ENCODE data around the gene NAALADL2. TPM values are rescaled to one million over a fixed set of nuclear protein-coding genes. Genes with fewer than 3 reads are reported as not detected.

NAALADL2 gene
- total and polyA plus RNA-seq, 2 of the 4 experiments (the other 2 are of a cell fraction): 3.8 to 19.2 TPM

- WGBS, 2 experiments (ENCODE audit: extremely low coverage in 2 of 2, insufficient read length in 1 of 2): no CpG with 5 or more reads among the region's 1 CpG
Measured at GRCh38 chr3:175255698-175256097, 396.6 kb downstream of the NAALADL2 start.

More at GRCh38 chr3:175255698-175256097, 396.6 kb downstream of the NAALADL2 start:
- H3K36me3 ChIP-seq (ENCODE audit: control insufficient read depth, insufficient read depth, low read length): no peaks in the 10 kb centered on the region
- H3K4ac ChIP-seq (ENCODE audit: low read depth, low read length): no peak overlapping the region
- ATAC-seq (ENCODE audit: low read depth) (no peak; the same call in 1 of the 2 replicates), DNase-seq (peak; percentile 92)
- H2BK20ac ChIP-seq (ENCODE audit: low read depth, low read length): no peak overlapping the region
- no peak overlapping the region for H4K5ac ChIP-seq (ENCODE audit: low read depth, low read length)
- no peak overlapping the region for H3K4me3 ChIP-seq (ENCODE audit: insufficient read depth, low read depth, low read length)
- no peak overlapping the region for H3K4me2 ChIP-seq (ENCODE audit: low read depth, low read length)
- TF ChIP-seq MAFK (IDR thresholded peaks at IDR 0.05; ENCODE audit: low read depth, low read length): no peak
- no peak for TF ChIP-seq MAZ (IDR thresholded peaks at IDR 0.05; ENCODE audit: borderline replicate concordance, low read depth, low read length)
- TF ChIP-seq CEBPB (IDR thresholded peaks at IDR 0.05; ENCODE audit: low read depth, low read length): peak; percentile 98
- peak; percentile 57 for TF ChIP-seq RCOR1 (IDR thresholded peaks at IDR 0.05; ENCODE audit: insufficient replicate concordance, low read length)
- no peak for TF ChIP-seq CHD1 (IDR thresholded peaks at IDR 0.05; ENCODE audit: low read depth, low read length)
- TF ChIP-seq SMC3 (IDR thresholded peaks at IDR 0.05; ENCODE audit: low read depth, low read length): no peak
- peak; percentile 37; the same call in 1 of the 2 replicates for TF ChIP-seq NFE2L2 (IDR thresholded peaks at IDR 0.05; ENCODE audit: low read depth, low read length)
- TF ChIP-seq CTCF (conservative IDR thresholded peaks at IDR 0.05; ENCODE audit: low read depth, low read length): no peak
- no peak for TF ChIP-seq MXI1 (IDR thresholded peaks at IDR 0.05; ENCODE audit: borderline replicate concordance, low read depth, low read length)
- TF ChIP-seq POLR2A (IDR thresholded peaks at IDR 0.05; ENCODE audit: low read depth, low read length): no peak
- TF ChIP-seq FOS (IDR thresholded peaks at IDR 0.05; ENCODE audit: low read depth, low read length): no peak
- H3K9me3 ChIP-seq (ENCODE audit: control insufficient read depth, insufficient read depth, low read length): no peaks in the 10 kb centered on the region
- no peak overlapping the region for H4K8ac ChIP-seq (ENCODE audit: low read depth in 2 of 2, low read length in 2 of 2)
- H3K56ac ChIP-seq (ENCODE audit: extremely low read depth, insufficient read depth, low read length): no peak overlapping the region
- in situ Hi-C loops (cut with MboI; ENCODE audit: low sequenced_read_pairs) (no loop called here), dilution Hi-C loops (cut with HindIII; ENCODE audit: low sequenced_read_pairs, unreplicated experiment) (no loop called here), intact Hi-C loops (cut with micrococcal nuclease) (no loop called here)
- ChIA-PET CTCF (no interaction called here), POLR2A (ENCODE audit: unreplicated experiment) (no interaction called here)
- H3K27me3 ChIP-seq (ENCODE audit: control insufficient read depth, insufficient read depth, low read length): no peaks in the 10 kb centered on the region
- no peak overlapping the region for H2BK5ac ChIP-seq (ENCODE audit: low read depth, low read length, poor library complexity, severe bottlenecking)
- H2AK5ac ChIP-seq (ENCODE audit: low read depth, low read length): no peak overlapping the region
- H3K14ac ChIP-seq (replicated peaks; ENCODE audit: low read depth, low read length): no peak overlapping the region
- no peaks in the 10 kb centered on the region for H3K9me1 ChIP-seq (ENCODE audit: insufficient read depth, low read length)
- 0 out of 2 replicates have a peak, but pooled peaks cover 2% of the 10 kb centered on the region for H3K4me1 ChIP-seq (ENCODE audit: control insufficient read depth, insufficient read depth, low read length)
- no peak overlapping the region for H2AK9ac ChIP-seq (replicated peaks; ENCODE audit: low read depth, low read length, poor library complexity)
- no peak overlapping the region for H2AFZ ChIP-seq (replicated peaks; ENCODE audit: low read length, poor library complexity)
- no peak overlapping the region for H3K18ac ChIP-seq (ENCODE audit: low read depth, low read length)
- no peak overlapping the region for H4K91ac ChIP-seq (ENCODE audit: insufficient read depth, low read depth, low read length)
- BruUV-seq (replicated peaks): no TSS peak
- no peak overlapping the region for H3K23ac ChIP-seq (ENCODE audit: low read depth, low read length)
- H2BK15ac ChIP-seq (ENCODE audit: low read depth, low read length): no peak overlapping the region
- no peak overlapping the region for H3K27ac ChIP-seq (ENCODE audit: insufficient read depth, low read length)
- H2BK120ac ChIP-seq (ENCODE audit: low read depth, low read length): no peak overlapping the region
- no peaks in the 10 kb centered on the region for H3K79me1 ChIP-seq (ENCODE audit: low read depth in 1 of 2, low read length in 2 of 2)
- no peaks in the 10 kb centered on the region for H4K20me1 ChIP-seq (ENCODE audit: insufficient read depth, low read length)
- H3K9ac ChIP-seq (ENCODE audit: low read depth, low read length): no peak overlapping the region

All from IMR-90 (cell line).